ENCODE data around the gene SIRT5.

The SIRT5 gene

GRCh38 chr6:13638014-13638413 lies 63.6 kb downstream of the SIRT5 start:
- DNase-seq: no peak

GRCh38 chr6:13638626-13639025 lies 64.2 kb downstream of the SIRT5 start:
- DNase-seq: no peak

- no peak for DNase-seq
Observed at GRCh38 chr6:13641315-13641714, 66.9 kb downstream of the SIRT5 start.

GRCh38 chr6:13643125-13643524 lies 68.7 kb downstream of the SIRT5 start:
- DNase-seq: no peak

GRCh38 chr6:13648850-13649249 lies 74.4 kb downstream of the SIRT5 start:
- DNase-seq: no peak

GRCh38 chr6:13649393-13649792 lies 75.0 kb downstream of the SIRT5 start:
- no peak for DNase-seq

- no peak for DNase-seq
Observed at GRCh38 chr6:13653296-13653695, 78.9 kb downstream of the SIRT5 start.

GRCh38 chr6:13654496-13654895 lies 80.1 kb downstream of the SIRT5 start:
- no peak for DNase-seq

GRCh38 chr6:13655700-13656099 lies 81.3 kb downstream of the SIRT5 start:
- no peak for DNase-seq

GRCh38 chr6:13660273-13660672 lies 85.9 kb downstream of the SIRT5 start:
- no peak for DNase-seq

GRCh38 chr6:13660893-13661292 lies 86.5 kb downstream of the SIRT5 start:
- no peak for DNase-seq

- no peak for DNase-seq
Observed at GRCh38 chr6:13661647-13662046, 87.2 kb downstream of the SIRT5 start.

GRCh38 chr6:13662651-13663334 lies 88.4 kb downstream of the SIRT5 start:
- DNase-seq: no peak

GRCh38 chr6:13663986-13664385 lies 89.6 kb downstream of the SIRT5 start:
- DNase-seq: no peak
